ENCODE data around the gene CDKN2B-AS1.

CDKN2B-AS1 gene

DNA sequence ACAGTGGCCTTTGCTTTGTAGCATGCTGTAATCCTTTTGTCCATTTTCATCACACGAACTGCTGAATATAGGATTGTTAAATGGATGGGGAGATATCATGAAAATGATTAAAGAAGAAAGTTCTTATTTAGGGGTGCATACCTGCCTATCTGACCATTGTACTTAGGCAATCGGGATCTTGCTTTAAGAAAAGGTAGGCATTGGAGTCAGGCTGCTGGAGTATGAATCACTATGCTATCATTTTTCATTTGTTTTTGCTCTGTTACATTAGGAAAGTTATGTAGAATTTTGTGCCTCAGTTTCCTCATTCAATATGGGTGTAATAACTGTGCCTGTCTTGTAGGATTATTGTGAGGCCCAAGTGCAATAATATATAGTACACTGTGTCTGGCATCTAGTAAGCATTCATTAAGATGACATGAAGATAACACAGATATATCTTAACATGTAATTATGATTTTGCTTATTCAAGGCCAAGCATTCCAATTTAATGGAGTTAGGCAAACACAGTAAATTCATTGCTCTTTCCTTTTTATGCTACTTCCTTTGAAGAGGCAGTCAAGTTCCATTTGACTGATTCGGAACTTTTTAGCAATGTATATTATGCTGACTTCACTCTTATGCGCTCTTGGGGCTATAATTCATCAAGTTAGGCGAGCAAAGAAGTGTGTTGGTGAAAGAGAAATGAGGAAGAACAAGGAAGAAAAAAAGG is 124.4 kb downstream of the CDKN2B-AS1 start:
- no peak for DNase-seq (ENCODE audit: low spot score)

DNA sequence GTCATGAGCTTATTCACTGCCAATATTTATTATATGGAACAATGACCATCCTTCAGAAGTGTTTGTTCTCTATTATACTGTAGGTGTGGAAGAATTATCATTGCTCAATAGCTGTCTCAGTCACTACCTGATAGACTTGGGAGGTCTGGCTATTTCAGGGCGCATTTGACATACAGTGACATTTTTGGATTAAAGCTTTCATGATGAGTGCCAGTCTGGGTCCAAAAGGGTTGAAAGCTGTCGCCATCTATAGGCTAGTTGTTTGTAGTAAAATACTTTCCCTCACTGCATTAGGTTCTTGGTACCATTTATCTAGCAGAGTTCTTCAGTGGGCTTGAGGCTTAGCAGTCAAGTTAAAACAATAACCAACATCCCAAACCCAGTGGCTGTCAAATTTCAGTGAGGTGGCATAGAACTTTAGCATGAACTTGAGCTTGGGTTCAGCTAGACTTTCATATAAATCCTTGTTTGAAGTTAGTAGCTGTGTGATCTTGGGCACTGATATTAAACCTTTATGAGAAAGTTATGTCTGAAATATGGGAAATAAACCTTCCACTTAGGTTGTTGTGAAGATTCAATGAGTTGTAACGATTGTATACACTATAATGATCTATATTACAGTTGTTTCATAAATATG is 125.0 kb downstream of the CDKN2B-AS1 start:
- DNase-seq (ENCODE audit: low spot score): peak; percentile 51

DNA sequence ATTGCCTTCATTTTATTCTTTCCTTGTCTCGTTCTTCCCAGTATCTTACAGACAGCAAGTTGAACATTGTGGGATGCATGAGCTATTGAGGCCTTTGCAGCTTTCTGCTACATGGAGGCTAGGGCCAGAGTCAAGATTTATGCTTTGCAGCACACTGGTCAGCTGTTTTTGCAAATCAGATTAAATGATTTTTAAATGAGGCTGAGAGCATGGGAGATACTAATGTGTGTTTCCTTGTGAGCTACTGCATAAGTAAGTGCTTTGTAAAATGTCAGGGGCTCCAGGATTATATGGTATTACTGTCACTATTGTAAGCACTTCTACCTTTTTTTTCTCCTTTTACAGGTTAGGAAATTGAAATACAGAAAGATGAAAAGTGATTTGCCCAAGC is 125.6 kb downstream of the CDKN2B-AS1 start:
- DNase-seq (ENCODE audit: low spot score): no peak

DNA sequence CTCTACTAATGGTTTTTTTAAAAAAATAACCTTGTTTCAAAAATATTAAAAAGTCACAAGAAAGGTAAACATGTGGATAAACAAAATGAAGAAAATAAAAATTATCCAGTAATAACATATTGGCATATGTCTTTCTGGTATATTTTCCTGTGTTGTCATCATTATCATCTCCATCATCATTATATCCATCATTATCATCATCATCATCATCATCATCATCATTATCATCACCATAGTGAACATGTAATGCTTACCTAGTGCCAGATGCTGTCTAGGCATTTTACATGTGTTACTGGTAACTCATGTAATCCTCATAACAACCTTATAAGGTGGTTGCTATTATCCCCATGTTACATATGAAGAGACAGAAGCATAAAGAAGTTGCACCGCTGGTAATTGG is 126.0 kb downstream of the CDKN2B-AS1 start:
- DNase-seq (ENCODE audit: low spot score): no peak

DNA sequence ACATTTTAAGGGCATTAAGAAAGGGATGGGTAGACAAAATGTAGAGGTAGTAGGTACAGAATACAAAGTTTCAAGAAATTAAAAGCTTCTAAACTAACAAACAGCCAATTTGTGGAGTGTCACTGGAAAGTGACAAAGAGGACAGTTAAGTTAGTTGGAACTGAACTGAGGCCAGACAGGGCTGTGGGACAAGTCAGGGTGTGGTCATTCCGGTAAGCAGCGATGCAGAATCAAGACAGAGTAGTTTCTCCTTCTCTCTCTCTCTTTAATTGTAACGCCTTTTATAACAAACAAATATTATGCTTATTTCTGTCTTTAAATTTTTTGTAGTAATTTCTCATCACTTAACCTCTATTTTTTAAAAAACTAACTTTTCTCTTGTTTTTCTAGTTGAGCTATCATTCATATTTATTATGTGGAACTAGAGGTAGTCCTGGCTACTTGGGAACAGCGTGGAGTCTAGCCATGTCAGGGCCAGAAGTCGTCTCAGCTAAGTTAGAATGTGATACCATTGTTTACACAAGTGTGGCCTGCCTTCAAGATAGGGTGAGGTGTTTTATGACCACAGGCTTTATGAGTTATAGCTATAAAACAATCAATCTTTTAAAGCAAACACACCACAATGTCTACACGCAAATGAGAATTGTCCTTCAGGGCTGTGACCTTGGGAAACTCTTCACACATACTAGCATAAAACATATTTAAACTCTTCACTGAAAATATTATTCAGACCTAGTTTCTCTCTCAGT is 129.8 kb downstream of the CDKN2B-AS1 start:
- no peak for DNase-seq (ENCODE audit: low spot score)

DNA sequence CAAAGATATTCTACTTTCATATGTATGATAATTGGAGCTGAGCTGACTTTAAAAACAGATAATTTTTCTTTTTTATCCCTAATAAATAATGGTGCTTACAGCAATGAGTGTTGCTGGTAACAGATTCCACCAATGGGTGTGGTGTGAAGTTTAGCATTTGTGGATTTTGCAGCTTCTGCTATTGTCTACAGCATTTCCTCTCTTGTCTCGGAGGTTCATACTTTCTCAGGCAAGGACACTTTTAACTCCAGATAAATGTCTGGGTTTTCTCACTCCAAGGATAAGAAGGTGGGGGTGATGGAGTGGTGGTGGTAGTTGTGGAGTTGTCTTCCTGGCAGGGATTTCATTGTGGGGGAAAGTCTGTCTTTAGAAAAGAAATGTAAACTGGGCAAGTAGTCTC is 134.5 kb downstream of the CDKN2B-AS1 start:
- peak; percentile 36 for DNase-seq (ENCODE audit: low spot score)

DNA sequence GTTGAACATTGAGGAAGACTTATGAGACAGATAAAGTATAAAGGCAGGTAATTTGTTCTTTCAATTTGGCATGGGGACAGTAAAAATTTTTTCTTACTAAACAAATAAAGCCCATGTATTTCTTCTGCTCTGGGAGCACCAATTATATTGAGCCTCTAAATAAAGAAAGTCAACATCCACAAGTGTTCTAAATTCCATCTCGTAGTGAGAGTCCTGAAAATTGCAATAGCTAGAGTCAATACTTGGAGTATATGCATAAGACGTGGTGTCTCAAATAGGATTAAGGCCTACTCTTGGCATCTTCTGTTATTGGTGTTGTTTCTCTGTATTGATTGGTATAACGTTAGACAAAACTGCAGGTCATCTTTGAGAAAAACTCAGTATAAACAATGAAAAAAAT is 135.0 kb downstream of the CDKN2B-AS1 start:
- no peak for DNase-seq (ENCODE audit: low spot score)

DNA sequence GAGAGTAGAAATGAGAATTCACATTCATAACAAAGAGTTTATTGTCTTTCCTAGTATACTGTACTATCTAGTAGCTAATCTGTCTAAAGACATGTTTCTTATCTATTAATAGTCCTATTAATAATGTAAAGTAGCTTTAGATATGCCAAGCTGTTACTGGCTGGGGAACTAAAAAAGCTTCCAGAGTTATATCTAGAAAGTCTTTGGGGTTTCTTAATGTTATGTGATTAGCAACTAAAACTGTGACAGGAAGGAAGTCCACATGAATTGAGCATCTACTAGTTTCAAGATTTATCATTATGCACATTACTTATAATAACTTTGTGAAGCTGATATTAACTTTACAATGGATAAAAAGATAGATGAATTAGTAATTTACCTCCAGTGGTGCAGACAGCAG is 137.2 kb downstream of the CDKN2B-AS1 start:
- DNase-seq (ENCODE audit: low spot score): no peak

DNA sequence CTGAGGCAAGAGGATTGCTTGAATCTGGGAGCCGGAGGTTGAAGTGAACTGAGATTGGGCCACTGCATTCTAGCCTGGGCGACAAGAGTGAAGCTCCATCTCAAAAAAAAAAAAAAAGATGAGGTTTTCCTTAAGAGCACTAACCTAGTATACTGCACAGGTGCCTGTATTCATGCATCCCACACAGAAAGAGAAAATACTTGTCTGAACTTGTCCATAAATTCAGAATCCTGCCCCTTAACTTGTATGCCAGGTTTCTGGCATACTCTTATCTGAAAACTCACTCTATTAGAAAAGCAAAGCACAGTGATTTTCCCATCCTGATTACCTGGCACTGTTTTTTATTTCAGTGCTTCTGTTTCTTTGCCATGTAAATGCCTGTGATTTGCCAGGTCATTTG is 139.8 kb downstream of the CDKN2B-AS1 start:
- no peak for DNase-seq (ENCODE audit: low spot score)

DNA sequence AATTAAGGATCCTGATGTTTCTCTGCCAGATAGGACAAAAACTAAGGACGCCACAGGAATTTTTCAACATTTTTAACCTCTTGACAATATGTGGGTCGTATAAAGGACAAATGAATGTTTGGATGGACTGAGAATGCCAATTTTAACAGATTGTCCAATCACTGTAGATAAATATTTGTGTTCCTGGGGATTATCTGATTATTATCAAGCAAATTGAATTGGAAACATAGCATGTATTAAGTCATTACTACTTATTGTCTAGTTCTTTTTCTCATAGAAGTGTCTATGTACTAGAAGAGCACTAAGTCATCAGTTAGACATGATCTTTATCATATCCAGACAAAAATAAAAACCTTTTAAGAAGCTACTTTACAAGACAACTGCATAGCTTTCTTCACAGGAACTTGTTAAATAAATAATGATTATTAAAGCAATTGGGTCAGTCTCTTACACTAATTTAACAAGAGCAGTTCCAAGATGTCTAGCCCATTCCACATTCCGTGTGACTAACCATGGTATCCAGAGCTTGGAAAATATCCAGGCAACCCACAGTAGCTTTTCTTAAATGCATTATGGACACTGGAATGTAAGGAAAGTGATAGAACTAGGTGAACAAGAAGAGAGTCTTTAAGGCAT is 142.0 kb downstream of the CDKN2B-AS1 start:
- no peak for DNase-seq (ENCODE audit: low spot score)

DNA sequence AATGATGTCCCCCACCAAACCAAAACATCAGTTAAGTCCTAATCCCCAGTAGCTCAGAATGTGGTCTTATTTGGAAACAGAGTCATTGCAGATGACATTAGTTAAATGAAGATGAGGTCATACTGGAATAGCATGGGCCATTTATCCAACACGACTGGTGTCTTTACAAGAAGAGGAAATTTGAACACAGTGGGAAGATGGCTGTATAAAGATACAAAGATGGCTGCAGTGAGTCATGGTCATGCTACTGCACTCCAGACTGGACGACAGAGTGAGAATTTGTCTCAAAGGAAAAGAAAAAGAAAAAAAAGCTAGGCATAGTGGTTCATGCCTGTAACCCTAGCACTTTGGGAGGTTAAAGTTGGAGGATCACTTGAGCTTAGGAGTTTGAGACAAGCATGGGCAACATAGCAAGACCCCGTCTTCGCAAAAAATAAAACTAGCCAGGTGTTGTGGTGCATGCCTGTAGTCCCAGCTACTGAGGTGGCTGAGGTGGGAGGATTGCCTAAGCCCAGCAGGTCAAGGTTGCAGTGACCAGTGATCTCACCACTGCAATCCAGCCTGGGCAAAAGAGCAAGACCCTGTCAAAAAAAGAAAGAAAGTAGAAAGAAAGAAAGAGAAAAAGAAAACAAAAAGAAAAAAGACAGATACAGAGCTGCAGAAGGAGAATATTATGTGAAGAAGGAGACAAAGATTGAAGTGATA is 144.5 kb downstream of the CDKN2B-AS1 start:
- no peak for DNase-seq (ENCODE audit: low spot score)

DNA sequence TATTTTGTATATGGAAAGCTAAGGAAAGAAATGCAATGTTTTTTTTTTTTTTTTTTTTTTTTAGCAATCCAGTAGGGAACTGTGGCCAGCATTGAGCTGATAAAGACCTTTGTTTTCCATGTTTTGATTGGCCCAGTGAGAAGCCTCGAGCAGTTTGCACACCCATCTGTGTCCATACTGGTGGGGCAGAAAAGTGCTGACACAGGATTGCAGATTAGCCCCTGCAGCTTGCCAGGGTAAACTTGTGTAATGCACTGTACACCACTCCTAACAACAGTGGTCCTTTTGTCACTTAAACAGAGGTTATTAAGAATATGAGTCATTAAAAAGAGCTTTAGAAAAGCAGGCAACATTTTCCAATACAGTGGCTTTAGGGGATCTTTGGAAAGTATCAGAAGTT is 147.3 kb downstream of the CDKN2B-AS1 start:
- no peak for DNase-seq (ENCODE audit: low spot score)

DNA sequence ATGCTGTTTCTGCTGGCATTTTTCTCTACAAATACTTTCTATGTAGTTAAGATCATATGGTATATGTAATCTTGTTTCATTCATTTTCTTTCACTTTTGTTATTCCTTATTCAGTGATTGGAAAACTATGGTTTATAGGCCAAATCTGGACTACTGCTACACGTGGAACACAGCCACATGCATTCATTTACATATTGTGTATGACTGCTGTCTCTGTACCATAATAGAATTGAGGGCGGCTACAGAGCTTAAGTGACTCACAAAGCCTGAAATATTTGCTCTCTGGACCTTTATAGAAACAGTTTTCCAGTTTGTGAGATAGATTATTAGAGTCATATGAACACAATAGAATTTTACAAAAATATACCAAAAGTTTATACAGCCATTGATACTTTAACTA is 148.1 kb downstream of the CDKN2B-AS1 start:
- peak; percentile 58 for DNase-seq (ENCODE audit: low spot score)

DNA sequence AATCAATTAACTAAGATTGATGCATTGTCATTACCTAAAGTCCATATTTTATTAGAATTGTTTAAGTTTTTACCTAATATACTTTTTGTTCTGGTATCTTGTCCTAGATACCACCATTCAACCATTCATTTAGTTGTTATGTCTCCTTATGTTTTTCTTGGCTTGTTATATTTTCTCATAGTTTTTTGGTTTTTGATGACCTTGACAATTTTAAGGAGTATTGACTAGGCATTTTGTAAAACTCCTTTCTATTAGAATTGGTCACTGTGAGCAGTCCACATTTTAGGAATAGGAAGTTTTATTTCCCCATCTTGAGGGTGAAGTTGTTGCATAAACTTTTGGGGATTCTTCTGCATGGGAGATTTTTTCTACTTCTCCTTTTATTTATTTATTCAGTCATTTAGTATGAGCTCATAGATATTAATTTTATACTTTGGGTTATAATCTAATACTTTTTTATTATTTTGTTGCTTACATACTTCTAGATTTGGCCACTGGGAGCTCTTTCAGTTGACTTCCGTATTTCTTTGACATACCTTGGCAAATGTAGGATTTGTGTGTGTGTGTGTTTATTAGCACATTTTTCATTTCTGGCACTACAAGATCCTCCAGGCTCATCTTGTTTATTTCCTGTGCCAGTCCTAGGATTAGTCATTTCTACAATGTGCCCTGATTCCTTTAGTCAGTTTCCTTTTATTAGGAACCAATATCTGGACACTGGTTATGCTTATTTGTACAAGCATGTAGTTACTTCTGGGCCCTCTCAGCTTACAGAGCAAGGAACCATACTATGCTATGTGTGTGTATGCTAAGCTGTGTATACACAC is 149.4 kb downstream of the CDKN2B-AS1 start:
- peak; percentile 61 for DNase-seq (ENCODE audit: low spot score)

DNA sequence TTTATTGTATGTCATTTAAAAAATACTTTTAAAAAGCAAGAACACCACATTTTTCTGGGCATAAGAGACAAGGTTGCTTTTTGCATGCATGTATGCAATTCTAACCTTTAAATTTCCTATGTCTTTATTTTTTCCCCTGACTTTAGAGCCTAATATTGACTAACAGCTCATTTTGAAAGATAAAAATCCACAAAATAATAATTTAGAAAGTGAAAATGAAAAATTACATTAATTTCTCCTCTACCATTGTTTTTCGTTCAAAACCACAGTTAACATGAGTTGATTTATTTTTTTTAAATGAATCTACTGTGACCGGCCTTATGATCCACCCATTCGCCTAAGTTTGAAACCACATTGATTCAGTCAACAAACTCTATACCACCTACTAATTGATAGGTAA is 152.0 kb downstream of the CDKN2B-AS1 start:
- DNase-seq (ENCODE audit: low spot score): no peak

DNA sequence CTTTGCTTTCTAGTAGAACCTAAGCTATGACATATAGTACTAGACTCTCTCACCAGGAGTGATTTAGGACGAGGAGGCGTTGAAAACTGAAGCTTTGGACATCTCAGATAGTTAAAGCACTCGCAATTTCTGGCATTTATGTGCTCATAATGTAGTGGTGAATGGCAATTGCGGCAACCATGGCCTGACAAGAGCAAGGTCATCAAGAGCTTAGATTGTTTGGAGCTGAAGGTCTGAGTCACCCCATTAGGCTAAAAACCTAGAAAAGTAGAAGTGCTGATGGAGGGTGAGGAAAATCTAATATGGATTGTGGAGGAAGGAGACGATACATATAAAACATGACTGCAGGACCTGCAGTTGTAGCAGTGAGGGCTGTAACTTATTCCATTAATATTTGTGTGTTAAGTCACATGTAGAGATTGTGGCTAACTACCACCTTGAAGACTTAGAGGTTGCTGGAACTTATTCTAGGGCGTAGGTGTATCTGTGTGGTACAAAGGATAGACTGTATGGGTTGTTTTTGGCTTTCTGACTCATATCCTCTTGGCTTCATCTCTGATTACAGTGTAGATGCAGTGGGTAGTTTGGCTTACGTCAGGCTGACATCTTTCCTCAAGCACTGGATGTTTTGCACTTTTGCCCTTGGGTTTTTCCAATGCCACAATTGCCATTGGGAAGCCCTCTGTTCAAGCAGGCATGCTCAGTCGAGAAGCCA is 153.4 kb downstream of the CDKN2B-AS1 start:
- DNase-seq (ENCODE audit: low spot score): peak; percentile 60

DNA sequence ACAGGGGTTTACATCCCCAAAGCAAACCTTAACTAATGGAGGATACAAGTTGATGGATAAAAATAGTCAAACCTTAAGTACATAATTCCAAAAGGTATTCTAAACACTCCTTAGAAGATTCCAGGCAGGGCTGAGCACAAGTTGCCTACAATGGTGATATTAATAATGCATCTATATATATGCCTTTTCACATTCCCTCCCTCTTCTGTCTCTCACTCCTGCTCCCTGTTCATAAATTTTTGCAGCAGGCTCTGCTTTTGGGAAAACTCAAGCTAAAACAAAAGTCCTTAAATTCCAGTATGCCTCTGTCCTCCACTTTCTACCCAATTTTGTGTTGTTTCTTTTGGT is 153.9 kb downstream of the CDKN2B-AS1 start:
- no peak for DNase-seq (ENCODE audit: low spot score)

DNA sequence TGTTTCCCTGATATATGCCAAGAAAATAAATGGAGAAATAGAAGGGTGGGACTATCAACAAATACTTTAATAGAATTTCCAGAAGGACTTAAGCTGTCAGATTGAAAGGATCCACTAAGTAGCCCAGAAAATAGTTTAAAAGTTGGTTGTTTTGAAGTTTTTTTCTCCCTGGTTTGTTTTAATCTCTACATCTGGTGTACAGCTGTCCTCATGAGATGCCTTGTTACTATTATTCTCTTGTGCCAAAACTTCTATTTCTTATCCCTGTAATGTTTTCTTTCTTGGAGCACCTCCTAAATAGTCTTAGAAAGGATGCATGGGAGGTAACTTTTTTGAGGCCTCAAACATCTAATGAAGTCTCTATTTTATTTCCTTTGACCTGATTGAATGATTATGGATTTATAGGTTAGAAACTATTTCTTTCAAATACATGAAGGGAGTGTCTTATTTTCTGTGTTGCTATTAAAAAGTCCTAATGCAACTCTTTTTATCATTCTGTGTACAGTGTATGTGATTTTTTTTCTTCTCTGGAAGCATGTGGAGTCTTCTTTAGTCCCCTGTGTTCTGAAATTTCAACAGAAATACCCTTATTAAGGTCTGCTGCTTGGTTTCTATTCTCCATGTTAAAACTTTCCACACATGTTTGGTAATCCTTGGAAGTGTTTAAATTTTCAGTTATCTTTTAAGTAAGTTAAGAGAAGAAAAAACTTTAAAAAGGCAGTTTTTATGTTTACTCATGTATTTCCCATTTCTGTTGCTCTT is 154.5 kb downstream of the CDKN2B-AS1 start:
- no peak for DNase-seq (ENCODE audit: low spot score)

DNA sequence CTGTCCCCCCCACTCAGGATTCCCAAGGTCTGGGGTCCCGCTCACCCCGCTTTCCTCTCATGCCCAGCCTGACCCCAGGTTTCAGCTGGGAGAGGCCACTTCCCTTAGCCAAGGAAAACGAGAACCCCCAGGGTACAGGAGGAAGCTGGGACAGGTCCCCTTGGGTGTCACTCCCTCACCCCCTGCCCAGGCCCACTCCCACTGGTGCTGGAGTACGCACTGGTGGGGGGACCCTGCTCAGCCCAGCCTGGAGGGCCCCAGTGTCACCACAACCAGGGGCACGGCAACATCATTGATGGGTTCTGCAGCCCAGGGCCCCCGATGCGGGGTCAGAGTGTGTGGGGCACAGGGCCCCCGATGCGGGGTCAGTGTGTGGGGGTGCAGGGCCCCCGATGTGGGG is 159.5 kb downstream of the CDKN2B-AS1 start:
- no peak for DNase-seq (ENCODE audit: low spot score)

DNA sequence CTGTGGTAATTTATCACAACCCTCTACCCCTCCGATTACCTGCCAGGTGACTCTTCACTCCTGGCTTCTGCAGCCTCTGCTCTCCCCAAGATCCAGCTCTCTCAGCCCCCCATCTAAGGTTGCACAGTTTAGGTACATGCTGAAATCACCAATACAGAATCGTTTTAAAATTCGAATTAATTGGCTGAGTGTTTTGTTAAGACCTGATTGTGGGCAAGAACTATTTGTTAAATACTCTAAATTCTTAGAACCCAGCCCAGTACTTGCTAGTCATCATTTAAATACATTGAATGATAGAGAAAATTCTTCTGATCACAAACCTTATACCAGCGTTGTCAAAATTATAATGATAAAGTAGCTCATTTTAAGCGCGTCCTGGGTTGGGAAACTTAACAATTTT is 162.0 kb downstream of the CDKN2B-AS1 start:
- DNase-seq (ENCODE audit: low spot score): no peak

All from kidney capillary endothelial cell (primary cell).